RPMI8226 (cell line): ENCODE measurements around the gene ADAMTS17.

ENCODE experiments used
- DNase-seq: peaks from one replicate; pipeline ENCODE4 v3.0.0-alpha.2; 2015

The ADAMTS17 gene

DNA sequence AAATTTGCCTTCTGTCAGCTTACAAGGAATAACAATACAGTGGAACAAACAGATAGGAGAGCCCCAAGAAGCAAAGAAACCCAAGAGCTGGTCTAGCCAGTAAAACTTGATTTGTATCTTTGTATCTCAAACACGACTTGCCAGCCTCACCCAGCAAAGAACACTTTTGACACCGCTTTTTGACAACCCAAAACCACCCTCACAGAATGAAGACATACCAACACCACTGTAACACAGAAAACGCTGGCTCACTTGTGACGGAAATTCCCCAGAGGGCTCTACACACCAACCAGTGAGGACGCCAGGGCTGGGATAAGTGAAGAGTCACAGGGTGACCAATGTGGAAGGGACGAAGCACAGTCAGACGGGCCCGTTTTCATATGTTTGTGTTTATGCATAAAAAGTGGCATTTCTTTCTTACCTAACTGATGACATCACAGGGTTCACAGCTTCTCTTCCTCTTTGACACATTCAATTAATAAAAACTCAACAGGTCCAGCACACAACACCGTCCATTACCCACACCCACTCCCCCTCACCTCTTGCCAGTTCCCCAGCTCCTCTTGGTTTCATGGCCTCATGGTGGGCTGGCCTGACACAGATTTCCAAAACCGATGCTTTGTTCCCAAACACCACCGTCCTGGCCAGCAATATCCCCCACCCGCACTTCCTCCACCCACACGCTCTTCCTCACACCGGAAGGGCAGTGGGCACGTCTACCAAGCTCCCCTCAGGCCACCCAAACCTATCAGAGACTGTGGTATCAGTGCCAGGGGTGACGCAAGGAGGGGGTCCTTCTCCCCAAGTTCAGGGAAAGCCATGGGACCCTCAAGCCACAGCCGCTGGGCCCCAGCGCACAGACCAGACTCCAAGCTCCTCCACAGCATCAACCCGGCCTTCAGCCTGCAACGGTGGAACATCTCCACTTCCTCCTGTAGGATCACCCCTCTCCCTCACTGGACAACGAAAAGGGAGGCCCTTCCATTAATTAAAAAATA, 94.2 kb downstream of the ADAMTS17 start:
- DNase-seq = no peak

DNA sequence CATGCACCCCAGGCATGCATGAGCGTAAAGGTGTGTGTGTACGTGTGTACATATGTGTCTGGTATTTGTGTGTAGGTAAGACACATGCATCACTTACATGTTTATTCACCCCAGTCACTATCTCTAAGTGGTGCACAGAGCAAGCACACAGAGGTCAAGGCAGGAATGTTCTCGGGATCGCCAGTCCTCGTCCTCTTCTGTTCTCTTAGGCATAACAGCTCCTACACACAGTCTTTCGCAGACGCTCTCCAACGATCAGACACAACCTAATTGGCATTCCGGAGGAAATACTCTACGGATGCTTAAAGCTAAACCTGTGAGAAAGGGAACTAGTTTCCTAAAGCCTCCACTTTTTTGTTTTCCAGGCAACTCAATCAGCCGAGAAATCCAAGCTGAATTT, 95.9 kb downstream of the ADAMTS17 start:
- DNase-seq = no peak

DNA sequence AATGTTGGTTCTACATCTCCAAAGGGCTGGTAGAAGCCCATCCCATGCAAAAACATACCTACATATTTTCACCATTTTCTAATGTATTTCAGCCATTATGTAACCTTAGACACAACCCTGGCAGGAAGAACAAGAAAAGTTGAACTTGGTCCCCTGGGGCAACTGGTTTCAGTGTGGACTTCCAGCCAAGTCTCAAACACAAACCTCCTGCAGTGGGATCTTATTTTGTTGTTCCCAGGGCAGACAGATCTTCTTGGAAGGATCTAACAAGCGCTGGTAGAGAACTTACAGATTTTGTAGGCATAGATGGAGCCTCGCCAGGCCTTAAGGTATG, 96.3 kb downstream of the ADAMTS17 start:
- DNase-seq = no peak

GRCh38 chr15:100244796-100245486, 96.8 kb downstream of the ADAMTS17 start:
- no peak for DNase-seq

GRCh38 chr15:100242989-100243388, 98.8 kb downstream of the ADAMTS17 start:
- DNase-seq = no peak

GRCh38 chr15:100241572-100242482, 99.9 kb downstream of the ADAMTS17 start:
- DNase-seq = peak; percentile 20

GRCh38 chr15:100236981-100237720, 104.6 kb downstream of the ADAMTS17 start:
- DNase-seq = no peak

DNA sequence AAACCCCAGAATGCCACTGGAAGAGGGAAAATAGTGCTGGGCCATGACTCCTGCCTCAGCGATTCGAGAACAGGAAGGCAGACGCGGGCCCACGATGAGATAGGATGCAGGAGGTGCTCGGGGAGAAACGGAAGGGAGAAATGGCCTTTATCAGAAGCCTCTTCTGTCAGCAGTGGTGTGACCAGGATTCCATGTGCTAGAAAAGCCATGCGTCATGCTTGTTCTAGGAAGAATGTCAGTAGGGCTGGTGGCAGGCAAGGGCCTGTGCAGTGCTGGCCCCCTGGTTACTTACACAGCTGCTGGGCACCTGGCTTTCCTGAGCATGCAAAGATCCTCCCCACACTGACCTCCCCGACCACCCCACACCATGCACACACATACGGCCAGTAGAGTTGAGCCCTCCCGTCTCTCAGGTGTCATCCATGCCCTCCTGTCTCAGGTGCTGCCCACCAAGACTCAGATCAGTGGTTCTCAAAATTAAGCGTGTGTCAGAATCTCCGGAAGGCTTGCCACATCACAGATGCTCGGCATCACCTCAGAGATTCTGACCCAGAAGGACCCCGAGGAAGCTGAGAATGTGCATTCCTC, 106.7 kb downstream of the ADAMTS17 start:
- DNase-seq = no peak

DNA sequence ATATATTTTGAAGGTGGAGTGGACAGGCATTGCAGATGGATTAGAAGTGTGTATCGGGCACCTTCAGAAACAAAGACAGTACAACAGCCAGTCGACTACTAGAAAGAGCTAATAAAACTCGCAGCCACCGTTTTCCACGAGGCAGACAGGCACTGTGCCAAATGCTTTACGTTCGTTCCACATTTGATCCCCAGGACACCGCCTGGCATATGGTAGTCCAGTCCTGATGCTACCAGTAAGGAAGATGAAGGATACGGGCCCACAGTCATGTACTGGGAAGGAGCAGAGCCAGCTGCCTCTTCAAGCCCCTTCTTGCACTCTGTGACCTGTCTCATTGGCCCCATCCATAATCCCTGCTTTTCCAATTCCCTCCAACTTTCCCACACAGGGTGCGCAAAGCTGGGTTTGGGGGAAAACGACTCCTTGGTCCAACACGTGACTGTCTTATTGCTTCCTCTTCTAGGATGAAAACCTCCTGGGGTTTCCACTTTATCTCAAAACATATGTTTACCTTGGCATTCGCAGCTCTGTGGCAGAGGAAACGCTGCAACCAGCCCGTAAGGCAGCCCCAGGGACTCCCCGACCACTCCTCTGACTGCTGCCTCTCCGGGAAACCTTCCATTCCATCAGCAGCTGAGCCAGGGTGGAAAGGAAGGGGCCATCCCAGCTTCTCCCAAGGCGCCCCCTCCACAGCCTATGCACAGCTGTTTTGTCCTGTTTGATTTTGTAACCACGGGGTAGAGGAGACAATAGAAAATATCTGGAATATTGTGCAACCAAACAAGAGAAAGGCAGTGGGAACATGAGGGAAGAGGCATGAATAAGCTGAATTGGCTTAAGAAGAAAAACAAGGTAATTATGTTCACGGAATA, 107.4 kb downstream of the ADAMTS17 start:
- no peak for DNase-seq

DNA sequence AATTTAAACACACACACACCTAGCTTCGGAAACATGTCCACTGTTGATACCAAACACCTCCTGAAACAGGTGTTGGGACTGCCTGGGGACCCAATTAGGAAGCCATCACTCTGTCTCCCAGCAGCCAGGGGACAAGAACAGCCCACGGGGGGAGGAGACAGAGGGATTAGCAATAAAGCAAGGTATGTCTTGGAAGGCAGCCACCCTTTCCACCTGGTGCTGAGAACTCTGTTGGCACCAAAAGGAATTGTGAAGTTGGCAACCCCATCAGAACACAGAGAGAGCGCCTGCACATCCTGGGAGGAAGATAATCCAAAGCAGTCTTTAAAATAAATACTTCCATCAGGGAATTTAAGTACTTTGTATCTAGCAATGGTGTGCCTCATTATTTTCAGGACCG, 111.0 kb downstream of the ADAMTS17 start:
- no peak for DNase-seq

GRCh38 chr15:100229181-100230163, 112.3 kb downstream of the ADAMTS17 start:
- peak; percentile 17 for DNase-seq

DNA sequence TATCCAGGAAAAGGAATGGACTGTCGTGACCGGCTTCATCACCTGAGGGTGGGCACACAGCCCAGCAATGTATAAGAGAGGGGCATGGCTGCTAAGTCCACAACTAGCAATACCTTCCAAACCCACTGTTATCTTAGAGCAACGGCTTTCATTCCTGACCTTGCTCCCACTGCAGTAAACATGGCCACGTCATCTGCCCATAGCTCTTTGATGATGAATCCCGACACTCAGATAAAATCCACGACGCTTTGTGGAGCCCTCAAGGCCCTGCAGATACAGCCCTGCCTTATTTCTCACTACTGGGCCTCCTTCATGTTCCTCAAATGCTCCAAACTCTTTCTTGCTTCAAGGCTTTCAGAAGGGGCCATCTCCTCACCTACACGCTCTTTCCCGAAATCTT, 114.0 kb downstream of the ADAMTS17 start:
- no peak for DNase-seq

DNA sequence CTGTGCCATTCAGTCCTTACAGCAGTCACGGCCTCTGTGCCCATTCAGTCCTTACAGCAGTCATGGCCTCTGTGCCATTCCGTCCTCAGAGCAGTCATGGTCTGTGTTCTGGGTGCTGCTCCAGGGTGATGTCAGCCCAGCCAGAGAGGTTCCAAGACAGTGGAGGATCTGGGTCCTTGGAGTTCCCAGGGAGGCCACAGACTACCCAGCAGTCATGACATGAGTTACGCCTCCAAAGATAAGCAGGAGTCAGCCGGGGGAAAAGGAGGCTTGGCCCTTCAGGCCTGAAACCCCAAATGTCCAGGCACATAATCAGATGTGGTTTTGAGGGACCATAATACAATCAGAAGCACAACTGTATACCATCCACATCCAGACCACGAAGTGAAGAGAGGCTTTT, 115.7 kb downstream of the ADAMTS17 start:
- no peak for DNase-seq

GRCh38 chr15:100224206-100225185, 117.3 kb downstream of the ADAMTS17 start:
- DNase-seq = no peak

DNA sequence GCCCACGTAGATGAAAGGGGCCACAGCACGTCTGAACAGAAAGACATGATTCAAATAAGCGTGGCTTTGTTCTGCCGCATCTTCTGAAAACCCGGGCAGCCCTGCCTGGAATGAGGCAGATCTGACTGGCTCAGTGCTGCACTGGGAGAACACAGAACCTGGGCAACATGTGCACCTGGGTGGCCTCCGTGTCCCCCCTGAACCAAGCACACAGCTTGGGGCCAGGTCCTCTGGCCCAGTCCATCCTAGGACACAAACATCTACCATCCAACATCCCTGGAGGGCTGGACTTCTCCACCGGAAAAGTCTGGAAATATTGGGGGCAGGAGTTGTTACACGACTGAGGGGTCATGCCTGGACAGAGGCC, 119.4 kb downstream of the ADAMTS17 start:
- no peak for DNase-seq

GRCh38 chr15:100221471-100222348, 120.1 kb downstream of the ADAMTS17 start:
- DNase-seq = no peak

- DNase-seq = no peak
These were observed 121.6 kb downstream of the ADAMTS17 start for GRCh38 chr15:100220058-100220768.
